GM21528 (cell line): ENCODE measurements around the gene RHBDF1.

Experiments used
- ATAC-seq: cut with Tn5 transposase; IDR thresholded peaks from one replicate; pipeline ENCODE4 v1.9.1; 2021; ENCODE audit warnings: mild to moderate bottlenecking, moderate library complexity; ENCODE audit not compliant: unreplicated experiment, low FRiP score

RHBDF1 gene

GRCh38 chr16:92431-93339, 20.3 kb upstream of the RHBDF1 start:
- ATAC-seq: no peak

- ATAC-seq: no peak
Observed at GRCh38 chr16:91484-91883, 19.1 kb upstream of the RHBDF1 start.

DNA sequence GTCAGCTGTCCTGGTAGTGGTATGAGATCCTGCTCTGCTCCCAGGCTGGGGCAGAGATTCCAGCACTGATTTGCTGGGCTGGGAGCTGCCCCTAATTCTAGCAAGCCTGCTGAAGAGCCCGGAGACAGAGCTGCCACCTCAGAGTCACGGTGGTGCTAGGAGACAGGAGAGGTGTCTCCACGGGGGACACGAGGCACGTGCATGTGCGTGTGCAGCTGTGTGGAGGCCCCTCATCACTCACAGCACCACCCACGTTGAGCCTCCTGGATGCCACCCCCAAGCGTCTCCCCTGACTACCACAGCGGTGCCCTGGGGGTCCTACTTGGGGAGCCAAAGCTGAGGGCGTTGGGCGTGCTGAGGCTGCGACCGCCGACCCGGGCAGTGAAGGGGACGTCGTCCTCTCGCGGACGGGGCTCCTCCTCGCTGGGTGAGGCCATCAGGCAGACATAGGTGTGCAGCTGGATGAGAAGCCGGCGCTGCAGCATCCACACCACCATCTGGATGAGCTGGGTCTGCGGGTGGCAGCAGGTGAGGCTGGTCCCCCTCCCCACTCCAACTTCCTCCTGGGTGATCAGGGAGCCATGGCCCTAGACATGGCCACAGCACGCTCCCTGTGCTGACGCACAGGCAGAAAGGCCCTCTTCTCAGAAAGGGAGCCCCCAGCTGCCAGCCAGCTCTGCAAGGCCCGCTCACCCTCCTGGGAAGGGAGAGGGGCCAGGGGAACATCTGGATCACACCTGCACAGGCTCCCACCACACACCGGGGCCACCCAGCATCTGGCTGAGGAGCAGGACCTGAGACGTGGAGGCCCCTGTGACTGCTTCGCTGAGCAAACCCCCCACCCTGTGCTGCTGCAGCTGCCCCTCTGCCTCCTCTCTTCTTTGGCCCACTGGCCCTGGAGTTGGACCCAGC, 17.2 kb upstream of the RHBDF1 start:
- ATAC-seq: no peak

DNA sequence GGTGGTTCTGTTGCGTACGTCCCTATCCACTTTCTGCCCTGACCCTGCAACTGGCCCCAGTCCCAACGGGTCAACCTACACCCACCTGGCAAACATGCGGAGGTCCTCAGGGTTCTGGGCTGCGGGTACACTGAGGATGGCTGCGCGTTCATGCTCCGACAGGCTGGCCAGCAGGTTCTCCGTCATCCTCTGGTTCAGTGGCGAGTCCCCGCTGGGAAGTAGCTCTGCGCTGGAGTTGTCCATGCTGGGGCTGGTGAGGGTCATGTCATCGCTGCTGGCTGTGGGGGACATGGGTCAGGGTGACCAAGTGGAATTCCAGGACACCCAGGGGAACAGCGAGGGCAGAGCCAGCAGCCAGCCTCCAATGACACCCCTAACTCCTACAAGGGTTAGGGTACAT, 16.2 kb upstream of the RHBDF1 start:
- ATAC-seq: no peak

- no peak for ATAC-seq
Observed at GRCh38 chr16:86483-86952, 14.1 kb upstream of the RHBDF1 start.

GRCh38 chr16:85865-86264, 13.4 kb upstream of the RHBDF1 start:
- ATAC-seq: no peak

DNA sequence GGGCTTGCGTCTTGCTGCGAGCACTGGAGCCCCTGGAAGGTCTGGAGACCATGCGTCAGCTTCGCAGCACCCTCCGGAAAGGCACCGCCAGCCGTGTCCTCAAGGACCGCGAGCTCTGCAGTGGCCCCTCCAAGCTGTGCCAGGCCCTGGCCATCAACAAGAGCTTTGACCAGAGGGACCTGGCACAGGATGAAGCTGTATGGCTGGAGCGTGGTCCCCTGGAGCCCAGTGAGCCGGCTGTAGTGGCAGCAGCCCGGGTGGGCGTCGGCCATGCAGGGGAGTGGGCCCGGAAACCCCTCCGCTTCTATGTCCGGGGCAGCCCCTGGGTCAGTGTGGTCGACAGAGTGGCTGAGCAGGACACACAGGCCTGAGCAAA, 13.0 kb upstream of the RHBDF1 start:
- no peak for ATAC-seq

- ATAC-seq: peak; percentile 53
Observed at GRCh38 chr16:84718-85406, 12.4 kb upstream of the RHBDF1 start.

- ATAC-seq: no peak
Observed at GRCh38 chr16:83781-84615, 11.6 kb upstream of the RHBDF1 start.

- ATAC-seq: no peak
Observed at GRCh38 chr16:83060-83603, 10.7 kb upstream of the RHBDF1 start.

DNA sequence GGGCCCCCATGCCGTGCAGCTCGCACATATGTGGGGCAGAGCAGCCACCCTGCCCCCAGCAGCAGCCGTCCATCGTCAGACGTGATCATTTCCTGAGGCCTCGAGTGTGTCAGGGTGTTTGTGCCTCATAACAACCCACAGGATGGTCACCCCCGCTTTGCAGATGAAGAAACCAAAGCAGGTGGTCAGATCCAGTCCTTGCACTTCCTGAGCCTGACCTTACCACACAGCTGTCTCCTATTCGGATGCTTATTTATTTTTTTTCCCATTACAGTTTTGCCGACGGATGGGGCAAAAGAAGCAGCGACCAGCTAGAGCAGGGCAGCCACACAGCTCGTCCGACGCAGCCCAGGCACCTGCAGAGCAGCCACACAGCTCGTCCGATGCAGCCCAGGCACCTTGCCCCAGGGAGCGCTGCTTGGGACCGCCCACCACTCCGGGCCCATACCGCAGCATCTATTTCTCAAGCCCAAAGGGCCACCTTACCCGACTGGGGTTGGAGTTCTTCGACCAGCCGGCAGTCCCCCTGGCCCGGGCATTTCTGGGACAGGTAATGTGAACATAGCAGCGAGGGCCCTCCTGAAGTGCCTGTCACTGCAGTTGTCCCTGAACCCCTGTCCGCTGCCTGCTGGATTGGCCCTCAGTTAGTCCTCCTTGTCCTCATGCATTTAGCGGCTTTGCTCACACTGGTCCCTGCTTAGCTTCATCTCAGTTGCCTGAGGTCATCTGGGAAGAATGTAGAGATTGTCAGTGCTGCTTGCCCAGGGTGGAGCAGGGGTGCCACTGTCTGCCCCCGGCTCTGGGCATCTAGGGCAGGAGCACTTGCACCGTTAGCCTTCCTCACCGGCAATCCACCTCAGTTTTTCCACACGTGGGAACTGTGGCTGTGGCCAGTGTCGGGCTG, 7.0 kb upstream of the RHBDF1 start:
- no peak for ATAC-seq

GRCh38 chr16:78444-79150, 6.2 kb upstream of the RHBDF1 start:
- ATAC-seq: peak; percentile 21

GRCh38 chr16:77807-78443, 5.5 kb upstream of the RHBDF1 start, which contains the start of gene MPG:
TSS of gene MPG (plus strand) at chr16:78225. CDS start at chr16:78310, 85 bp downstream.
- peak; percentile 62 for ATAC-seq

DNA sequence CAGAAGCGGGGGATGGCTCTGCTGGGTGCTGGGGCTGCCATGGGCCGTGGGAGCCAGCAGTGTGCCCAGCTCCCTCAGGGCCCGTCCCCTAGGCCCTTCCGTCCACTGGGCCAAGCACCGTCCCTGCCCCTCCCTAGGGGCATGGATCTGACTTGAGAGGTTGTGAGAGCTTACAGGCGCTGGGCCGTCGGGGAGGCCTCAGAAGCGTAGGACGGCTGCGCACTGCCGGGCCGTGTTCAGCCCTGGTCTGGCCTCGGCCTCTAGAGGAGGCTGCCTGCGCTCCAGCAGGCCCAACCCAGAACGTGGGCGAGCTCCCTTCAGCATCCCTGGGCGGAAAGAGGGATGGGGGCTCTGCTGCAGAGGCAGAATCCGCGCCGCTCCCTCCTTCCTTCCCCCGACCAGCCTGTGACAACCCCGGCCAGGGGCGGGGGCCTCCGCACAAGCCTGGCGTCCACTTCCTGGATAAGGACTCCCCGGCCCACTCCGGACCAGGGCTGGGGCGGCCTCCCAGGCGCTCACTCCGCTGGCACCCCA, 4.9 kb upstream of the RHBDF1 start:
- ATAC-seq: peak; percentile 36

GRCh38 chr16:76535-77272, 4.3 kb upstream of the RHBDF1 start:
- ATAC-seq: no peak
